HEK293 (cell line): ENCODE data around the gene ZNF654.

Experiments used
- CTCF ChIP-seq: fragments of 450-650 bp; formaldehyde crosslinking; IDR thresholded peaks from 2 replicates; pipeline ENCODE4 v1.5.1; 2016; ENCODE audit warnings: missing biosample characterization, missing genetic modification characterization
- GLI4 ChIP-seq: fragments of 450-650 bp; formaldehyde crosslinking; IDR thresholded peaks from 2 replicates; pipeline ENCODE4 v1.5.1; 2016; ENCODE audit warnings: missing biosample characterization, missing genetic modification characterization
- REST ChIP-seq: fragments of 450-650 bp; formaldehyde crosslinking; IDR thresholded peaks from 2 replicates; pipeline ENCODE4 v1.5.1; 2016; ENCODE audit warnings: missing biosample characterization, missing genetic modification characterization
- SP3 ChIP-seq: fragments of 450-650 bp; formaldehyde crosslinking; IDR thresholded peaks from 2 replicates; pipeline ENCODE4 v1.5.1; 2016; ENCODE audit warnings: missing biosample characterization, missing genetic modification characterization
- ZBTB10 ChIP-seq: fragments of 450-650 bp; formaldehyde crosslinking; IDR thresholded peaks from 2 replicates; pipeline ENCODE4 v1.5.1; 2016; ENCODE audit warnings: missing biosample characterization, missing genetic modification characterization
- ZBTB21 ChIP-seq: fragments of 450-650 bp; formaldehyde crosslinking; IDR thresholded peaks from 2 replicates; pipeline ENCODE4 v1.5.1; 2017; ENCODE audit warnings: missing biosample characterization, missing genetic modification characterization
- ZBTB26 ChIP-seq: fragments of 450-650 bp; formaldehyde crosslinking; optimal IDR thresholded peaks from 2 replicates; pipeline ENCODE3; 2016; ENCODE audit warnings: missing biosample characterization, mild to moderate bottlenecking, missing genetic modification characterization
- ZBTB8A ChIP-seq: fragments of 450-650 bp; formaldehyde crosslinking; IDR thresholded peaks from 2 replicates; pipeline ENCODE4 v1.5.1; 2016; ENCODE audit warnings: missing biosample characterization, missing genetic modification characterization
- ZNF529 ChIP-seq: fragments of 450-650 bp; formaldehyde crosslinking; IDR thresholded peaks from 2 replicates; pipeline ENCODE4 v1.5.1; 2017; ENCODE audit warnings: missing genetic modification characterization, missing biosample characterization; ENCODE audit not compliant: insufficient replicate concordance

GRCh38 chr3:88033079-88033478 is 26.0 kb upstream of the ZNF654 start:
- TF ChIP-seq REST (tag by site-specific recombination), result no peak
- no peak for TF ChIP-seq CTCF (tag by site-specific recombination)
- TF ChIP-seq ZBTB8A (tag by site-specific recombination), result no peak
- no peak for TF ChIP-seq ZBTB26
- TF ChIP-seq SP3 (tag by site-specific recombination), result no peak
- TF ChIP-seq ZNF529 (tag by site-specific recombination), result no peak
- TF ChIP-seq ZBTB21 (tag by site-specific recombination), result no peak
- no peak for TF ChIP-seq GLI4 (tag by site-specific recombination)
- TF ChIP-seq ZBTB10 (tag by site-specific recombination), result no peak
